GM18907 (cell line): ENCODE results near the gene ST14.
A peak's percentile ranks its signal among the peaks of the same experiment; 100 is the strongest.

Experiments
- ATAC-seq: cut with Tn5 transposase; IDR thresholded peaks from one replicate; pipeline ENCODE4 v1.9.1; 2021; ENCODE audit warnings: mild to moderate bottlenecking, moderate library complexity; ENCODE audit not compliant: unreplicated experiment

ST14 gene

GRCh38 chr11:130159657-130160497 lies at the start of gene ST14:
TSS of gene ST14 (plus strand) at chr11:130159782. CDS start at chr11:130159980, 198 bp downstream.
- no peak for ATAC-seq

- ATAC-seq: no peak
Observed at GRCh38 chr11:130110339-130111108, 49.1 kb upstream of the ST14 start.

GRCh38 chr11:130112071-130112830 lies 47.3 kb upstream of the ST14 start:
- no peak for ATAC-seq

- no peak for ATAC-seq
Observed at GRCh38 chr11:130114281-130114680, 45.3 kb upstream of the ST14 start.

- ATAC-seq: no peak
Observed at GRCh38 chr11:130114726-130115125, 44.9 kb upstream of the ST14 start.

GRCh38 chr11:130115218-130115617 lies 44.4 kb upstream of the ST14 start:
- no peak for ATAC-seq

- peak; percentile 78 for ATAC-seq
Observed at GRCh38 chr11:130118165-130118564, 41.4 kb upstream of the ST14 start.

- peak; percentile 79 for ATAC-seq
Observed at GRCh38 chr11:130118636-130119387, 40.8 kb upstream of the ST14 start.

- ATAC-seq: no peak
Observed at GRCh38 chr11:130120045-130120444, 39.5 kb upstream of the ST14 start.

- no peak for ATAC-seq
Observed at GRCh38 chr11:130121445-130121978, 38.1 kb upstream of the ST14 start.

- no peak for ATAC-seq
Observed at GRCh38 chr11:130122141-130122575, 37.4 kb upstream of the ST14 start.

- ATAC-seq: no peak
Observed at GRCh38 chr11:130123414-130124040, 36.1 kb upstream of the ST14 start.

GRCh38 chr11:130124096-130124495 lies 35.5 kb upstream of the ST14 start:
- ATAC-seq: no peak

- no peak for ATAC-seq
Observed at GRCh38 chr11:130125638-130126037, 33.9 kb upstream of the ST14 start.

GRCh38 chr11:130126516-130126915 lies 33.1 kb upstream of the ST14 start:
- no peak for ATAC-seq

GRCh38 chr11:130127509-130127908 lies 32.1 kb upstream of the ST14 start:
- no peak for ATAC-seq

GRCh38 chr11:130128626-130129025 lies 31.0 kb upstream of the ST14 start:
- no peak for ATAC-seq

GRCh38 chr11:130129922-130130321 lies 29.7 kb upstream of the ST14 start:
- no peak for ATAC-seq

- ATAC-seq: peak; percentile 68
Observed at GRCh38 chr11:130131961-130132850, 27.4 kb upstream of the ST14 start.
